Effector CD8-positive, alpha-beta T cell (primary cell): ENCODE measurements around the gene ZC3HAV1.
"Not testable (repeated sequence)": the region's sequence is repeated elsewhere in the genome, so short reads cannot be mapped to it uniquely, and the experiment has no call there.

ENCODE experiments used
- DNase-seq: peaks from one replicate; lab custom pipeline; 2025; lab: John Stamatoyannopoulos, UW

Gene ZC3HAV1

DNA sequence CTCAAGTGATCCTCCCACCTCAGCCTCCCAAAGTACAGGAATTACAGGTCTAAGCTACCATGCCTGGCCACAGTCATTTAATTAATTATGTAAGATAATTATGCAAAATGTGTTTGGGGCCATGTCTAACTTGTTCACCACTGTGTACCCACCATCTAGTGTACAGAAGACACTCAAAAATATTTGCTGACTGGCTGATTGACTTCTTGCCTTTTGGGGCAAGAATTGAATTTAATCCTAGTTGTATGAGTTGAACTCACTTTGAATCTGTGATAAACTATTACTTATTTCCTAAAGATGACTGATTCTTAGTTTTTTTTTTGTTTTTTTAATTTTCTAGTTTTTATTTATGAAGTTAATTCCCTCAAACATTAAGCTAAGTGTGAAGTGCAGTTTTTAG is 57.9 kb downstream of the ZC3HAV1 start:
- DNase-seq: no peak

DNA sequence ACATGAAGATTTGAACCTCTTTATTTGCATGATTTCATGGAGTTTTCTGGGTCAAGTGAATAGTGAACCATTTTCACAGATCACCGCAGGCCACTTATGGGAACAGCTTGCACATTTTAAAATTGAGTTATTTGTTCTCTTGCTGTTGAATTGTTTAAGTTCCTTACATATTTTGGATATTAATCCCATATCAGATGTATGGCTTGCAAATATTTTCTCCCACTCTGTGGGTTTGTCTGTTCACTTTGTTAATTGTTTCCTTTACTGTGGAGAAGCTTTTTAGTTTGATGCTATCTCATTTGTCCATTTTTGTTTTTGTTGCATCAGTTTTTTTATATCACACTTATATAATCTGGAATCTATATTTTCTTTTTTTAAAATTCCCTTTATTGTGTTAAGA is 59.6 kb downstream of the ZC3HAV1 start:
- DNase-seq: no peak

- DNase-seq: no peak
Observed at GRCh38 chr7:139049111-139049510, 60.4 kb downstream of the ZC3HAV1 start.

GRCh38 chr7:139047970-139048369 is 61.5 kb downstream of the ZC3HAV1 start:
- no peak for DNase-seq

DNA sequence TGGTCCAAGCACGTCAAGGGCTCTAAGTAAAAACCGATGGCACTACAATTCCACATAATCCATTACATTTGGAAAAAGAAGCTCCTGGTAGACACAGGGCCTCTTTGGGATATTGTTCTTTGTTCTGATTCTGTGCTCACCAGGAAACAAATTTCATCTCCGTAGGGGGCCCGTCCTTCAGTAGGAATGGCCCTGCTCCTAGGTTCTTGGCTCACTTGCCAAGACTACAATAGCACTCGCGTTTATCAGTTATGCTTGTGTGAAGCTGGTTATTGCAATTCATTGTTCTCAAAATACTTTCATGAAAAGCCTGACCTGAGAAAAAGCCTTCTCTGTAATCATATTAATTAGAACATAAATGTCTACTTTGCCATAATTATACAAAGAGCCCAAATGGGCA is 63.4 kb downstream of the ZC3HAV1 start:
- DNase-seq: no peak

GRCh38 chr7:139044813-139045794 is 64.4 kb downstream of the ZC3HAV1 start:
- no peak for DNase-seq

GRCh38 chr7:139043823-139044812 is 65.4 kb downstream of the ZC3HAV1 start:
- peak; percentile 24 for DNase-seq

- DNase-seq: no peak
Observed at GRCh38 chr7:139041378-139042085, 68.0 kb downstream of the ZC3HAV1 start.

- DNase-seq: no peak
Observed at GRCh38 chr7:139038691-139039090, 70.8 kb downstream of the ZC3HAV1 start.

GRCh38 chr7:139036901-139037300 is 72.6 kb downstream of the ZC3HAV1 start:
- no peak for DNase-seq

- no peak for DNase-seq
Observed at GRCh38 chr7:139035586-139036353, 73.8 kb downstream of the ZC3HAV1 start, which contains the start of gene ZC3HAV1L. TSS of gene ZC3HAV1L (minus strand) at chr7:139036042. CDS start at chr7:139036017, 25 bp downstream.

GRCh38 chr7:139034855-139035585 is 74.5 kb downstream of the ZC3HAV1 start:
- no peak for DNase-seq

DNA sequence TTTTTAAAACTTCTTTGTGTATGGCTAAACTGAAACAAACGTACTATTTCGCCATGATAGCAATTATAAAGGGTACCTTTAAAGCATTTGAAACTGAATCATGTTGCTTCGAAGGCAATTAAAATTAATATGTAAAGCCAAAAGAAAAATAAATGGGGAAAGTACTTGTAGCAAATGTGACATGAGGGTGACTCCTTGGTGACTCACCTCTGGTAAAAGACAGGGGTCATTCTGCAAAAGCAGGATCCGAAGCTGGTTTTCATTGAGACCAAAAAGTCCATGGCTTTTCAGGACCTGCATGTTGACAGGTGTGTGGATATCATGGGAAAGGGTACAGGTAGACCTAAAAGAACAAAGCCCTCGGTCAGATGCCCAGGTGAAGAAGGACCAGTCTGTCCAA is 75.2 kb downstream of the ZC3HAV1 start:
- no peak for DNase-seq

DNA sequence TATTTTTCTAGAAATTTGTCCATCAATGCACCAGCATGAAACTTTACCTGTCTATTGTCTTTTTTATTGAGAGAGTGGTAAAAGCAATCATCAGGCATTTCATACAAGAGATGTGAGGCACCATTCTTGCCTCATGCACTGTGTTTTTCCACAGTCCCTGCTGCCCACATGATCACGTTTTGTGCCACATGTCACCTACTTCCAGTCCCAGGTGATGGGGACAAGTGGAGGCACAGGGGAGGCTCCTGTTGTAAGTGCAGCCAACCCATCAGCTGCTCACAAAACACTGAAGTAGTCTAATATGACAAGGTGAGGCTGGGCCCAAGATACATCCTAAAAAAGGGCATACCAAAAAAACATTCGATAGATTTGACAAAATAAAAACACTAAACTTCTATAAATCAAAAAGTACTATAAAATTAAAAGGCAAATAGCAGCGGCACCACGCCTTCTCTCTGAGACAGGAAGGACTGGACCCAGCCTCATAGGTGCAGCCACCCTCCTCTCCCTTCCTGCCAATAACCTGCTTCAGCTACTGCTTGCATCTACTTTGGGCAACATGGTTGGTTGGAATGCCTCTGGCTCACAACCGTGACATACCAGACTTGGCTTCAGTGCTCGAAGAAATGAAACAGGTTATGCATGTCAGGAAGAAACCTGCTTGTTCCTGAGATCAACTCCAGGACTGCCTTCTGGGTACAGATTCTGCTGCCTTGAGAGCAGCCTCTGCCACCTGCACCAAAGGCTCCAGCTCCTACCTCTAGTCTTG is 76.0 kb downstream of the ZC3HAV1 start:
- DNase-seq: no peak

GRCh38 chr7:139032473-139032872 is 77.0 kb downstream of the ZC3HAV1 start:
- no peak for DNase-seq

DNA sequence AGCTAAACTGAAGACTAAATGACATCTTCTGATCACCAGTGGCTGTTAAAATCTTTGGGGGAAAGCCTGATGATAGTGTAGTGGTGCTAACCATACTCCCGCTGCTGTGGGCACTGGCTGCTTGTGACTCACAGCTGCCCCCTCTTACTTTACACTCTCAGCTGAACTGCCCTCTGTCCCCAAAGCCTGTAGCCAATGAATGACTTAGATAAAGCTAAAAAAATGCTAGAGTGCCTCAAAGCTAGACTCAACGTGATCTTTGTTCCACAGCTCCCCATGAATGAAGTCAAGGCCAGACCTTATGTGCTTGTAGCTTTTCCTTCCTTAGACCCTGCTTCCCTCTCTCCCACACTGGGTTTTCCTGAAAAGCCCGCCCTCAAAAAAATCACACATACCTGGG is 80.2 kb downstream of the ZC3HAV1 start:
- DNase-seq: no peak

GRCh38 chr7:139026551-139026950 is 83.0 kb downstream of the ZC3HAV1 start:
- no peak for DNase-seq

DNA sequence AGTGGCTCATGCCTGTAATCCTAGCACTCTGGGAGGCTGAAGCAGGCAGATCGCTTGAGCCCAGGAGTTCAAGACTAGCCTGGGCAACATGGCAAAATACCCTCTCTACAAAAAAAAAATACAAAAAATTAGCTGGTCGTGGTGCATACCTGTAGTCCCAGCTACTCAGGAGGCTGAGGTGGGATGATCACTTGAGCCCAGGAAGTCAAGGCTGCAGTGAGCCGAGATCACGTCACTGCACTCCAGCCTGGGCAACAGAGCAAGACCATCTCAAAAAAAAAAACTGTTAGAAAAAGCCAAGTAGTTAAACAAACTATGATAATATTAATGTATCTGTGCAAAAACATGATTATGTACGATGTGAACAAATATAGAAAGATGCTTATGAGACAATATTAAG is 83.7 kb downstream of the ZC3HAV1 start:
- not testable (repeated sequence) for DNase-seq

DNA sequence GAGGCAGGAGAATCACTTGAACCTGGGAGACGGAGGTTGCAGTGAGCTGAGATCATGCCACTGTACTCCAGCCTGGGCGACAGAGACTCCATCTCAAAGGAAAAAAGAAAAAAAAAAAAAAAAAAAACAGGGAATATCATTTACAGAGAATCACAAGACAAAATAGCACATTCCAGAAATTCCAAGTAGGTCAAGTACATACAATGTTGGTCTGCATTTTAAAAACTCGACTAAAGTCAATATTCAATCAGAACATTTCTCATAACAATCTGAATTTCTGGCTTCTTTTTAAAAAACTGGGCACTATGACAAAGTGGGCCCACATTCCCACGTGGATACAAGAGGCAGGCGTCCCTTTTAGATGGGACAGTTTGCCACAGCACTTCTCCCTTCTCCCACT is 86.4 kb downstream of the ZC3HAV1 start:
- no peak for DNase-seq
